NCI-H446 (cell line): ENCODE measurements around the gene RAPGEF1.
"Not testable (repeated sequence)": the region's sequence is repeated elsewhere in the genome, so short reads cannot be mapped to it uniquely, and the experiment has no call there.

Experiments used
- DNase-seq, 2 experiments: peaks; one replicate each; lab custom pipeline; 2025; lab: John Stamatoyannopoulos, UW

Gene RAPGEF1

GRCh38 chr9:131739959-131740648 lies at the start of gene RAPGEF1:
Gene RAPGEF1 (minus strand): TSS chr9:131740076. CDS start chr9:131739830, 246 bp downstream.
- peak in 1 of 2 experiments; percentile 45 for DNase-seq

- DNase-seq = no peak
These were observed 49.0 kb upstream of the RAPGEF1 start for GRCh38 chr9:131788851-131789250.

GRCh38 chr9:131787838-131788237 lies 48.0 kb upstream of the RAPGEF1 start:
- no peak for DNase-seq

GRCh38 chr9:131784748-131785501 lies 45.0 kb upstream of the RAPGEF1 start:
- DNase-seq = no peak

GRCh38 chr9:131781069-131781468 lies 41.2 kb upstream of the RAPGEF1 start:
- DNase-seq = no peak

- DNase-seq = no peak
These were observed 36.6 kb upstream of the RAPGEF1 start for GRCh38 chr9:131776473-131776872.

GRCh38 chr9:131776036-131776435 lies 36.2 kb upstream of the RAPGEF1 start:
- peak in 1 of 2 experiments; percentile 31 for DNase-seq

- DNase-seq = no peak
These were observed 34.8 kb upstream of the RAPGEF1 start for GRCh38 chr9:131774636-131775035.

GRCh38 chr9:131773911-131774379 lies 34.1 kb upstream of the RAPGEF1 start:
- DNase-seq = no peak

- DNase-seq = no peak
These were observed 33.1 kb upstream of the RAPGEF1 start for GRCh38 chr9:131772940-131773339.

- DNase-seq = no peak
These were observed 31.8 kb upstream of the RAPGEF1 start for GRCh38 chr9:131771646-131772045.

- no peak for DNase-seq
These were observed 29.5 kb upstream of the RAPGEF1 start for GRCh38 chr9:131769361-131769760.

- DNase-seq = no peak
These were observed 24.7 kb upstream of the RAPGEF1 start for GRCh38 chr9:131764568-131764967.

- peak in 1 of 2 experiments; percentile 80 for DNase-seq
These were observed 22.6 kb upstream of the RAPGEF1 start for GRCh38 chr9:131762356-131762932.

- peak in 1 of 2 experiments; percentile 29 for DNase-seq
These were observed 19.3 kb upstream of the RAPGEF1 start for GRCh38 chr9:131759017-131759647.

GRCh38 chr9:131757549-131757948 lies 17.7 kb upstream of the RAPGEF1 start:
- no peak for DNase-seq

- peak; percentile 34 to 81 for DNase-seq
These were observed 15.8 kb upstream of the RAPGEF1 start for GRCh38 chr9:131755541-131756198.

GRCh38 chr9:131754846-131755245 lies 15.0 kb upstream of the RAPGEF1 start:
- DNase-seq = no peak

- DNase-seq = not testable (repeated sequence)
These were observed 13.9 kb upstream of the RAPGEF1 start for GRCh38 chr9:131753751-131754150.

- DNase-seq = no peak
These were observed 12.5 kb upstream of the RAPGEF1 start for GRCh38 chr9:131752231-131752884.

GRCh38 chr9:131748411-131748955 lies 8.6 kb upstream of the RAPGEF1 start:
- no peak for DNase-seq
